Kidney glomerular epithelial cell (primary cell): ENCODE measurements around the gene PLXDC2.

Experiments
- DNase-seq: peaks from one replicate; lab custom pipeline; 2025; lab: John Stamatoyannopoulos, UW

The PLXDC2 gene

GRCh38 chr10:19815731-19816410, 361 bp upstream of the PLXDC2 start:
- DNase-seq: peak; percentile 72

GRCh38 chr10:19817231-19817933, 1.1 kb downstream of the PLXDC2 start:
- peak; percentile 53 for DNase-seq

GRCh38 chr10:19818876-19819275, 2.6 kb downstream of the PLXDC2 start:
- DNase-seq: no peak

GRCh38 chr10:19819419-19820033, 3.3 kb downstream of the PLXDC2 start:
- DNase-seq: peak; percentile 53

- DNase-seq: peak; percentile 43
Observed at GRCh38 chr10:19824381-19825342, 8.4 kb downstream of the PLXDC2 start.

- DNase-seq: no peak
Observed at GRCh38 chr10:19825700-19826099, 9.5 kb downstream of the PLXDC2 start.

GRCh38 chr10:19826712-19827111, 10.5 kb downstream of the PLXDC2 start:
- DNase-seq: no peak

GRCh38 chr10:19828278-19829049, 12.2 kb downstream of the PLXDC2 start:
- DNase-seq: no peak

GRCh38 chr10:19832699-19833098, 16.5 kb downstream of the PLXDC2 start:
- no peak for DNase-seq

GRCh38 chr10:19833170-19833824, 17.1 kb downstream of the PLXDC2 start:
- peak; percentile 28 for DNase-seq

GRCh38 chr10:19835952-19836351, 19.7 kb downstream of the PLXDC2 start:
- DNase-seq: no peak

- DNase-seq: no peak
Observed at GRCh38 chr10:19839090-19839489, 22.9 kb downstream of the PLXDC2 start.

- DNase-seq: no peak
Observed at GRCh38 chr10:19839552-19839951, 23.3 kb downstream of the PLXDC2 start.

- DNase-seq: no peak
Observed at GRCh38 chr10:19840776-19841175, 24.5 kb downstream of the PLXDC2 start.

- peak; percentile 43 for DNase-seq
Observed at GRCh38 chr10:19843487-19843886, 27.3 kb downstream of the PLXDC2 start.

GRCh38 chr10:19845503-19846368, 29.5 kb downstream of the PLXDC2 start:
- no peak for DNase-seq

GRCh38 chr10:19847321-19847720, 31.1 kb downstream of the PLXDC2 start:
- peak; percentile 78 for DNase-seq

- DNase-seq: no peak
Observed at GRCh38 chr10:19848226-19848985, 32.2 kb downstream of the PLXDC2 start.

GRCh38 chr10:19853831-19854230, 37.6 kb downstream of the PLXDC2 start:
- peak; percentile 6 for DNase-seq
